Measurements from ENCODE around the gene RASGRP4.

Gene RASGRP4

DNA sequence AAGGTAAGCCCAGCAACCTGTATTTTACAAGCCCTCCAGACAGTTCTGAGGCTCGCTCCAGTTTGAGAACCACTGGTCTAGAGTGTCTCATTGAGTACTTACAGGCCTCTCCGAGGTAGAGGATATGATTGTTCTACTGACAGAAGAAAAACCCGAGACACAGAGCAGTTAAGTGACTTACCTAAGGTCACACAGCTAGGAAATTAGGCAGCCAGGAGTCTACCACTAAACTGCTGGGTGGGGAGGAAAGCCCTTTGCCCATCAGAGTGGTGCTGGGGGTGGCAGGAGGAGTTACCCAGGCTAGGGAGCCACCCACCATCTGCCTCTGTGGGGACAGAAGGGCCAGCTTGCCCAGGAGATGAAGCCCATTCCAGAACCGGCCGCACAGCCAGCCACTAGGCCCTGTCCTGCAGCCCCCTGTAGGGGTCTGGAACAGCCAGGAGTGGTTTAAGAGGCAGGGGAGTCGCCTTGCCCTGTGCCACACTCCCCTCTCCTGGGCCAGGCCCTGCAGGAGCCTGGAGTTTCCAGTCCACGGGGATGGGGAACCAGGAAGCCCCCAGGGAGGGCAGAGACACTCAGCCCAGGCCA, 703 bp downstream of the RASGRP4 start:
- FAIRE-seq (no peak), DNase-seq (ENCODE audit: insufficient read length, low spot score) (no peak)
- TF ChIP-seq, protein P1, sequence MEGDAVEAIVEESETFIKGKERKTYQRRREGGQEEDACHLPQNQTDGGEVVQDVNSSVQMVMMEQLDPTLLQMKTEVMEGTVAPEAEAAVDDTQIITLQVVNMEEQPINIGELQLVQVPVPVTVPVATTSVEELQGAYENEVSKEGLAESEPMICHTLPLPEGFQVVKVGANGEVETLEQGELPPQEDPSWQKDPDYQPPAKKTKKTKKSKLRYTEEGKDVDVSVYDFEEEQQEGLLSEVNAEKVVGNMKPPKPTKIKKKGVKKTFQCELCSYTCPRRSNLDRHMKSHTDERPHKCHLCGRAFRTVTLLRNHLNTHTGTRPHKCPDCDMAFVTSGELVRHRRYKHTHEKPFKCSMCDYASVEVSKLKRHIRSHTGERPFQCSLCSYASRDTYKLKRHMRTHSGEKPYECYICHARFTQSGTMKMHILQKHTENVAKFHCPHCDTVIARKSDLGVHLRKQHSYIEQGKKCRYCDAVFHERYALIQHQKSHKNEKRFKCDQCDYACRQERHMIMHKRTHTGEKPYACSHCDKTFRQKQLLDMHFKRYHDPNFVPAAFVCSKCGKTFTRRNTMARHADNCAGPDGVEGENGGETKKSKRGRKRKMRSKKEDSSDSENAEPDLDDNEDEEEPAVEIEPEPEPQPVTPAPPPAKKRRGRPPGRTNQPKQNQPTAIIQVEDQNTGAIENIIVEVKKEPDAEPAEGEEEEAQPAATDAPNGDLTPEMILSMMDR (IDR thresholded peaks at IDR 0.05; ENCODE audit: insufficient read depth, missing control alignments) = no peak

DNA sequence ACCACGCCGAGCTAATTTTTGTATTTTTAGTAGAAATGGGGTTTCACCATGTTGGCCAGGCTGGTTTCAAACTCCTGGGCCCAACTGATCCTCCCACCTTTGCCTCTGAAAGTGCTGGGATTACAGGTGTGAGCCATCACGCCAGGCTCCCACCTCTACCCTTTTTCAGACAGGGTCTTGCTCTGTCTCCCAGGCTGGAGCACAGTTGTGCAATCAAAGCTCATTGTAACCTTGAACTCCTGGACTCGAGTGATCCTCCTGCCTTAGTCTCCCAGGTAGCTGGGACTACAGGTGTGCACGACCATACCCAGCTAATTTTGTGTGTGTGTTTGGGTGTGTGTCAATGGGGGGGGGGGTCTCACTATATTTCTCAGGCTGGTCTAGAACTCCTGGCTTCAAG, 1.7 kb downstream of the RASGRP4 start:
- DNase-seq (ENCODE audit: insufficient read length, low spot score) = no peak
- FAIRE-seq = no peak
- TF ChIP-seq, protein P1 (IDR thresholded peaks at IDR 0.05; ENCODE audit: insufficient read depth, missing control alignments) = no peak

DNA sequence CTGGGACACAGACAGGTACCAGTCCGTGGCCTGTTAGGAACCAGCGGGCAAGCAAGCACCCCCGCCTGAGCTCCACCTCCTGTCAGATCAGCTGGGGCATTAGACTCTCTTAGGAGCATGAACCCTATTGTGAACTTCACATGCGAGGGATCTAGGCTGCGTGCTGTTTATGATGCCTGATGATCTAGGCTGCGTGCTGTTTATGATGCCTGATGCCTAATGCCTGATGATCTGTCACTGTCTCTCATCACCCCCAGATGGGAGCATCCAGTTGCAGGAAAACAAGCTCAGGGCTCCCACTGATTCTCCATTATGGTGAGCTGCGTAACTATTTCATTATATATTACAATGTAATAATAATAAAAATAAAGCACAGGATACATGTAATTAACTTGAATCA, 3.6 kb downstream of the RASGRP4 start:
- no peak for DNase-seq (ENCODE audit: insufficient read length, low spot score)
- TF ChIP-seq, protein P1 (IDR thresholded peaks at IDR 0.05; ENCODE audit: insufficient read depth, missing control alignments) = no peak
- FAIRE-seq = no peak

DNA sequence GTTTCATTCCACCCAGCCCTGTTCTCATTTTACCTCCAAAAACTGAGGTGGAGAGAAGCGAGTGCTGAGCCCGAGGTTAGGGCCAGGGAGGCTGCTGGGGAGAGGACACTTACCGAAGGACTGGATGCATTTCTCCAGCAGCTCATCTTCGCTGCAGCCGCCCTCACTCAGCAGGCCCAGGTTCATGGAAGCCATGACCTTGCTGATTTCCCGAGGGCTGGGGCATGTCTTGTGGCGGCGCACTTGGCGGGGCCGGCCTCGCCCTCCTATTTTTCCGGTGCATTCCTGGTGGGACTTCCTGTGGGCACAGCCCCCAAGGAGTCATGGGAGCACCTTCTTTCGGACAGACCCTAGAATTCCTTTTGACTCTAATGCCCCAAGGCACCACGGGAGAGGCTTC, 4.2 kb downstream of the RASGRP4 start:
- TF ChIP-seq, protein P1 (IDR thresholded peaks at IDR 0.05; ENCODE audit: insufficient read depth, missing control alignments) = no peak
- DNase-seq (ENCODE audit: insufficient read length, low spot score) (no peak), FAIRE-seq (no peak)

DNA sequence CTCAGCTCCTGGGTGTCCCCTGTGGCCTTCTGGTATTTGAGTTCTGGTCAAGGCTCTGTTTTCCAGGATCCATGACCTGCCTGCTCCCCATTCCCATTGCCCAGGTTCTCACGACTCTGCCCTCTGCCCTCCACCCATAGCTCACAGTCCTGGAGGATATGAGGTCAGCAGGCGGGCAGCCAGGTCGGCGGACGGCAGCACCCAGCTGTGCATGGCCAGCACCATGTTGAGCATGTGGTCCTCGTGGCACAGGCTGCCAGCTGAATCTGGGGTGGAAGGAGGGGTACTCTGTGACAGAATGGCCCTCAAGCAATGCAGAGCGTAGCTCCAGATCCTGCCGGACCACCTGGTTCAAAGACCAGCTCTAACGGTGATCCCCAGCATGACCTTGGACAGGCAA, 5.1 kb downstream of the RASGRP4 start:
- FAIRE-seq = no peak
- TF ChIP-seq, protein P1 (IDR thresholded peaks at IDR 0.05; ENCODE audit: insufficient read depth, missing control alignments) = no peak
- no peak for DNase-seq (ENCODE audit: insufficient read length, low spot score)

DNA sequence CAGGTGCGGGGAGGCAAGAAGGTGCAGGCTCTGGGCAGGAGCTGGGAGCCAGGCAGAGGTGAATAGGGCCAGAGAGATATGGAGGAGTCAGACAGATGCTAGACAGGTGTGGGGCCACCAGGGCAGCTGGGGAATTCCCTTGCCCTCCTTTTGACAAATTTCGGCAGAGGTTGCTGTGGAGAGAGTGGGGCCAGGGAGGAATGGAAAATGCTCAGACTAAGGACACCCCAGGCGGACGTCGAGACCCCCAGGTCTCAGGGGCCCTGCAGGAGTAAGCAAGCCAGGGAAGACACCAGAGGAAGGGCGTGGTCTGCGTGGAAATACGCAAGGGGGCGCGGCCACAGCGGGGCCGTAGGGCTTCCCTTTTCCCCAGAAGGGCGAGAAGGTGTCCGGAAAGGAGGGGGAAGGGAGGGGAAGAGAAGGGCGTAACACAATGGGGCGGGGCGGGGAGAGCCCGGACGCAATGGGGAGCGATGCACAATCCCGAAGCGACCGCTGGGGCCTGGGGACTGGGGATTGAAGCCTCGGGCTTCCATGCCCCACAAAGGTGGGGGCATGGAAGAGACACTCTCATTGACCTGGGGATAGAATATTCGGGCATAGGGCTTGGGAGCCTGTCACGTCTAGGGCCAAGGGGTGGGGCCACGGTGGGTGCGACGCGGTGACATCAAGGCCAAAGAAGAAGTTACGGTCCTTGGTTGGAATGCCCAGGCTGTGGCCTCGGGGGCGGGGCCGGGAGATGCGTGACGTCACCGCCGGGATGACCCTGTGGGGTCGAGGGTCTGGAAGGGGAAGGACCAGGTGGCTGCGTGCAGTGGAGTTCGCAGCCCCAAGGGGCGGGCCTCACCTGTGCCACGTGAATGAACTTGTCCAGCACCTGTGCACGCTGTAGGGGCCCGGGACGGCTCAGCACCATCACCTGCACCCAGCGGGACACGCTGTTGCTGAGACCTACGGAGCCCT, 8.2 kb downstream of the RASGRP4 start:
- TF ChIP-seq, protein P1 (IDR thresholded peaks at IDR 0.05; ENCODE audit: insufficient read depth, missing control alignments) = no peak
- FAIRE-seq = no peak
- no peak for DNase-seq (ENCODE audit: insufficient read length, low spot score)

DNA sequence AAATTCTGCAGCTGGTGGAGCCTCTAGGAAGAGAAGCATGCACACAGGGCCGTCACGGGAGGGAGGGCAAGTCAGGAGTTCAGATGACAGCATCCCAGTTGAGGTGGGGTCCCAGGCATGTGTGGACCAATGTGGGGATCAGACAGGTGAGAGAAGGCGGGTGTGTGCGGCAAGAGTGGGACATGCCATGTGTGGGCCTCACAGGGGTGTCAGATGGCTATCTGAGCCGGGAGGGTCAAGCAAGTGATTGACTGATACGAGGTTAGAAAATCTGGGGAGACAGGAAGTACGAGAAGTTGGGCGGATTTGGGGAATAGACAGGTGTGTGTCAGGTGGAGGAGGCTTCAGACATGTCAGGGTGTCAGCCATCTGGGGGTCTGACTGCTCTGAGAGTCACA, 8.9 kb downstream of the RASGRP4 start:
- TF ChIP-seq, protein P1 (IDR thresholded peaks at IDR 0.05; ENCODE audit: insufficient read depth, missing control alignments) = no peak
- no peak for DNase-seq (ENCODE audit: insufficient read length, low spot score)
- no peak for FAIRE-seq
